ENCODE measurements around the gene IP6K3. TPM values are rescaled to one million over a fixed set of nuclear protein-coding genes. Genes with fewer than 3 reads are reported as not detected.

Gene IP6K3
- total and polyA plus RNA-seq, 2 donors (not counting 1 experiment from before 2014, with no cell fraction given) = not detected

- intact Hi-C loops (cut with micrococcal nuclease) = no loop called here
- Histone ChIP-seq H3K27me3 (replicated peaks in 1 of 4; ENCODE audit: control extremely low read depth in 1 of 4, control insufficient read depth in 3 of 4, insufficient read depth in 4 of 4, low read length in 3 of 4) (no peaks in the 10 kb centered on the region), H2AFZ (ENCODE audit: insufficient read depth, low read depth, low read length, poor library complexity, severe bottlenecking) (no peak overlapping the region), H3K4me2 (replicated peaks; ENCODE audit: low read depth, low read length, poor library complexity, severe bottlenecking) (no peak overlapping the region), H3K36me3 (replicated peaks in 1 of 2; ENCODE audit: control extremely low read depth in 1 of 2, control insufficient read depth in 1 of 2, extremely low read depth in 1 of 2, insufficient read depth in 2 of 2, low read length in 1 of 2) (peaks cover 0 to 84% of the 10 kb centered on the region in 2 experiments), H3K4me3 (ENCODE audit: control extremely low read depth in 1 of 5, extremely low read depth in 1 of 5, insufficient read depth in 1 of 5, low read depth in 2 of 5, low read length in 4 of 5) (no peak overlapping the region), H3K4me1 (ENCODE audit: control insufficient read depth in 2 of 2, insufficient read depth in 2 of 2, low read length in 2 of 2) (no peaks in the 10 kb centered on the region), H3K79me2 (ENCODE audit: control insufficient read depth, insufficient read depth, low read length) (no peaks in the 10 kb centered on the region), H3K27ac (ENCODE audit: low read length in 2 of 2) (no peak overlapping the region), H3K9me3 (ENCODE audit: control extremely low read depth in 1 of 3, control insufficient read depth in 2 of 3, insufficient read depth in 1 of 3, low read length in 2 of 3) (no peaks in the 10 kb centered on the region), H4K20me1 (ENCODE audit: control insufficient read depth, insufficient read depth, low read length, poor library complexity, severe bottlenecking) (no peaks in the 10 kb centered on the region), H3K9ac (ENCODE audit: low read length) (no peak overlapping the region)
- no peak overlapping the region for H3K4me3 Mint-ChIP-seq
- no peak for DNase-seq
- no peak overlapping the region for H3K27ac Mint-ChIP-seq
- H3K4me1 Mint-ChIP-seq = no peaks in the 10 kb centered on the region
- no peak for ATAC-seq (ENCODE audit: low read depth)
- ChIA-PET POLR2A (no interaction called here), CTCF (no interaction called here)
- H3K27me3 Mint-ChIP-seq = no peaks in the 10 kb centered on the region
- no peak for TF ChIP-seq CTCF (IDR thresholded peaks at IDR 0.05)
- no peak for TF ChIP-seq EZH2 (IDR thresholded peaks at IDR 0.05; ENCODE audit: borderline replicate concordance, insufficient read depth, low read depth, low read length, poor library complexity, severe bottlenecking)
- no peaks in the 10 kb centered on the region for H3K9me3 Mint-ChIP-seq (ENCODE audit: insufficient read depth)
- WGBS (ENCODE audit: insufficient coverage) = 100% methylated on average over 6 of the region's 7 CpGs
These were observed 61.7 kb downstream of the IP6K3 start for GRCh38 chr6:33684983-33685382.

GRCh38 chr6:33684428-33684896 is 62.2 kb downstream of the IP6K3 start:
- no peak for DNase-seq
- H3K27ac Mint-ChIP-seq = no peak overlapping the region
- no peak overlapping the region for H3K4me3 Mint-ChIP-seq
- Histone ChIP-seq H3K27me3 (replicated peaks in 1 of 4; ENCODE audit: control extremely low read depth in 1 of 4, control insufficient read depth in 3 of 4, insufficient read depth in 4 of 4, low read length in 3 of 4) (no peaks in the 10 kb centered on the region), H3K79me2 (ENCODE audit: control insufficient read depth, insufficient read depth, low read length) (no peaks in the 10 kb centered on the region), H3K4me3 (ENCODE audit: control extremely low read depth in 1 of 5, extremely low read depth in 1 of 5, insufficient read depth in 1 of 5, low read depth in 2 of 5, low read length in 4 of 5) (no peak overlapping the region), H3K4me2 (replicated peaks; ENCODE audit: low read depth, low read length, poor library complexity, severe bottlenecking) (no peak overlapping the region), H3K36me3 (replicated peaks in 1 of 2; ENCODE audit: control extremely low read depth in 1 of 2, control insufficient read depth in 1 of 2, extremely low read depth in 1 of 2, insufficient read depth in 2 of 2, low read length in 1 of 2) (peaks cover 0 to 84% of the 10 kb centered on the region in 2 experiments), H3K9me3 (ENCODE audit: control extremely low read depth in 1 of 3, control insufficient read depth in 2 of 3, insufficient read depth in 1 of 3, low read length in 2 of 3) (no peaks in the 10 kb centered on the region), H4K20me1 (ENCODE audit: control insufficient read depth, insufficient read depth, low read length, poor library complexity, severe bottlenecking) (no peaks in the 10 kb centered on the region), H2AFZ (ENCODE audit: insufficient read depth, low read depth, low read length, poor library complexity, severe bottlenecking) (no peak overlapping the region), H3K4me1 (ENCODE audit: control insufficient read depth in 2 of 2, insufficient read depth in 2 of 2, low read length in 2 of 2) (no peaks in the 10 kb centered on the region), H3K9ac (ENCODE audit: low read length) (no peak overlapping the region), H3K27ac (ENCODE audit: low read length in 2 of 2) (no peak overlapping the region)
- no peak for ATAC-seq (ENCODE audit: low read depth)
- no peaks in the 10 kb centered on the region for H3K4me1 Mint-ChIP-seq
- CTCF ChIA-PET = no interaction called here
- intact Hi-C loops (cut with micrococcal nuclease) = no loop called here
- TF ChIP-seq EZH2 (IDR thresholded peaks at IDR 0.05; ENCODE audit: borderline replicate concordance, insufficient read depth, low read depth, low read length, poor library complexity, severe bottlenecking) (no peak), CTCF (IDR thresholded peaks at IDR 0.05) (no peak)
- 94% methylated on average over 15 of the region's 16 CpGs for WGBS (ENCODE audit: insufficient coverage)
- no peaks in the 10 kb centered on the region for H3K9me3 Mint-ChIP-seq (ENCODE audit: insufficient read depth)
- POLR2A ChIA-PET = no interaction called here
- H3K27me3 Mint-ChIP-seq = no peaks in the 10 kb centered on the region
